ENCODE results near the gene RASGRF1.
"Not testable (repeated sequence)": the region's sequence is repeated elsewhere in the genome, so short reads cannot be mapped to it uniquely, and the experiment has no call there.

The RASGRF1 gene

DNA sequence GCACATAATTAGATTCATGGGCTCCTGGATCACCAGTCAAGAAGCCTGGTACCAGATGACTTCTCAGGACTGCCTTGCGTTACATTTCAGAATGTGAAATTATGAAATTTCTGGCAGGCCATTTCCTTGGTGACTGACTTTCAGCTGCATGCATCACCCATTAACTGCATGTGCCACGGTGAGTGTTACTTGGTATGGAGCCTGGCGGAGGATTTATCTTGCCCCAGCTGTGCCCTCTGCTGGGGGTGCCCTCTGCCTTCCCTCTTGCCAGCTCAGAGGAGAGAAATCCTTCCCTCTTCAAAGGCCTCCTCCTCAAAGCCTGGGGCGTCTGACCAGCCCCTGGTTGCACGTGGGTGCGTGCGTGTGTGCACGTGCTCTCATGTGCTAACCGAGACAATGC lies 88.0 kb downstream of the RASGRF1 start:
- no peak for DNase-seq

DNA sequence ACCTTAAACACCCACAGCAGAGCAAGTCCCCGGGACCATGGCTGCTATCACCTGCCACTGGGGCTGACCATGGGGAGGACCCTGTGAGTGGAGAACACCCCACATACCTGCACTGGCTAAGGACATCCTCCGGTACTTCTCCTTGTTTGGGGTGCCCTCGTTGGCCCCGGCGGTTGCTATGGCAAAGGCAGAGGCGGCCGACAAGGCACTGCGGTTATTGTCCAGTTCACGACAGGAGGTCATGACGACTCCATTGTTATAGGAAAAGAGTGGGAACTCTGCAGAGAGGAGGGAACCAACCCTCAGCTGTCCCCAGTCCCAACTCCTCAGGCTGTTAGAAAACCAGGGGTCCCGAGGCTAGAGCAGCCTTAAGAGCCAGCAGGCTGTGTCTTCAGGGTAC lies 90.9 kb downstream of the RASGRF1 start:
- DNase-seq, result no peak

DNA sequence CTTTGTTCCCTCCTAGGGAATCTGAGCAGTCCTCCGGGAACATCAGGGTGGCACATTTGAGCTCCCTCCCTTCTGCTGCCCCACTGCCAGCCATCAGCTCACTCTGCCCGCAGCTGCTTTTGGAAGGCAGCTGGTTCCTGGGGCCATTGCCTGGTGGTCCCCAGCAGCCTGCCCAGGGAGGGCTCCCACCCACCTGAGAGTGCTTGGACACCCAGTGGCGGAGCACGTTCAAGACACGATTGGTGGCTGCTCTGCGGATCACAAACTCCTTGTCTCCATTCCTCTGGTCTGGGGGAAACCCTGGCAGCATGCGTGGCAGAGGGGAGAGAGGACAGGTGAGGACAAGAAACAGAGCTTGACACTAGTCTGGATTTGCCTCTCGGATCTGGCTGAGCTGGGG lies 92.1 kb downstream of the RASGRF1 start:
- DNase-seq, result no peak

DNA sequence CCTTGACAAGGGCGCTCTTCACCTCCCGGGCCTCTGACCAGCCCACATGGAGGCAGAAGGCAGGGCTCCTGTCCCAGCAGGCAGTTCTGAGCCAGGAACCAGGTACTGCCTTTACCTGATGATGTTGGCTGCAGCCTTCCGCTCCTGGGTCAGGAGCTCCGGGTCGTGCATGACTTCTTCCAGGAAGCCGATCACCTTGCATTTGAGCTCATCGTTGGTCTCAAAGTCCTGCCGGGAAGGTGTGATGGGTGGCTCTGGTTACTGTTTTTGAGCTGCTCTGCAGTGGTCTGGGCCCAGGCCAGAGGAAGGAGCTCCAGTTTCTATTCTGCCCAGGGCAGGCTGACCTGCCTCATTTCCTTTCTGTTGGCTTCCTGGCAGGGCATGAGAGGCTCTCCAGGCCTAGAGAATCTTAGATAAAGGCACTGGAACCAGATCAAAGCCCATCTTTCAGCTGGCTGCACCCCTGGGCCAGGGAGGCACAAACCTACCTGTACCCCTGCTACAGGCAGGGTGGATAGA lies 92.5 kb downstream of the RASGRF1 start:
- no peak for DNase-seq

DNA sequence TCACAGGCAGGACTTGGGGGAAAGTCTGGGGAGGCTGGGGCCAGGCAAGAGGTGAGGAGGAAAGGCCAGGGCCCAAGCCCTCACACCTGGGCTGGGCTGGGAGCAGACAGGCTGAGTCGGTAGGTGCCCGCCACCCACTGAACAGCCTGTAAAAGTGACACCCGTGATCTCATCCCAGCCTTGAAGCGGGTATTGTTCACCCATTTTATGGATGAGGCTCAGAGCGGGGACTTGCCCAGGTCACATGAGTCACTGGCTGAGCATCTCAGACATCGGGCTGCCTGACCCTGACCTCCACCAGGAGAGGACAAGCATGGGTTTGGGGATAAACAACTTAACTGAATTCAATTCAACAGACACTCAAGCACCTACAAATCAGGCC lies 93.7 kb downstream of the RASGRF1 start:
- no peak for DNase-seq

DNA sequence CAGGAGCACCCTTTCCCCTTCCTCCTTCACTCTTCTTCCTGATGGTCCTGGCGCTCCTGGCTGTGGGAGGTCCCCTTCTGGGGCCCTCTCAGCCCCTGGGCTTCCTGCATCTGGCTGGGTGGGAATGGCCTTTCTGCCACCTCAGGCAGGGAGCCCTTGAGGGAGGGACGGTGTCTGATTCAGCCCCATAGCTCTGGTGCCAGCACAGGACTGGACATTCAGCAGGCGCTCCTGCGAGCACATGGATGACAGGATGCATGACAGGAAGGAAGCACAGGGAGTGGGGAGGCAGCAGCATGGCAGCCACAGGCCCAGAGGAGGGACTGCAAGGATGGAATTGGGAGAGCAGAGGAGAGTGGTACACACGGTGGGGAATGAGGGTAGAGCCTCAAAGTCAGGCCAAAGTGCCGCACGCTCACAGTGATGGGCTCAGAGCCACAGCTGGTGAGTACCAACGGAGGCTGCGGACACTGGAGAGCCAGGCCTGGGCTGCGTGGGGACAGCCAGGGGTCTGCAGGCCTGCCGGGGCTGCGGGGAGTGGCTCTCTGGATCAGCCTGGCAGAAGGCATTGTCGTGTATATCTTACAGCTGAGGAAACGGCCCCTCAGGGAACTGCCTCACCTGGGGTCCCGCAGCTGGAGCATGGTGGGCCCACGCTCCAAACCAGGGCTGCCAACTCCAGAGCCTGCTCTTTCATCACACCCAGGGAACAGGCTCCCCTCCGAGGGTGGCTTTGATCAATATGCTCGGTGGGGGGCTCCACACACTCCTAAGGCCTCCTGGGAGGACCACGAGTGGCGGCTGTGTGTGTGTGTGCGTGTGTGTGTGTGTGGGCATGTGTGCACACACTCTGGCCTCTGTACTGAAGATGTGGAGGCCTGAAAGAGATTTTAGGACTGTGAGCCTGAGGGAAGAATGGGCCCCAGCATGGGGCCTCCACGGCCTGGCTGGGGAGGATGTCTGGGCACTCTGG lies 94.4 kb downstream of the RASGRF1 start:
- no peak for DNase-seq

DNA sequence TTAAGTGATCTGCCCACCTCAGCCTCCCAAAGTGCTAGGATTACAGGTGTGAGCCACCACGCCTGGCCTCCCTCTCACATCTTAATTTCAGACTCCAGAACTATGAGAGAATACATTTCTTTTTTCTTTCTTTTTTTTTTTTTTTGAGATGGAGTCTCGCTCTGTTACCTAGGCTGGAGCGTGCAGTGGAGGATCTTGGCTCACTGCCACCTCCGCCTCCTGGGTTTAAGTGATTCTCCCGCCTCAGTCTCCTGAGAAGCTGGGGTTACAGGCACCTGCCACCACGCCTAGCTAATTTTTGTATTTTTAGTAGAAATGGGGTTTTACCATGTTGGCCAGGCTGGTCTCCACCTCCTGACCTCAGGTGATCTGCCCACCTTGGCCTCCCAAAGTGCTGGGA lies 95.4 kb downstream of the RASGRF1 start:
- DNase-seq, result not testable (repeated sequence)

DNA sequence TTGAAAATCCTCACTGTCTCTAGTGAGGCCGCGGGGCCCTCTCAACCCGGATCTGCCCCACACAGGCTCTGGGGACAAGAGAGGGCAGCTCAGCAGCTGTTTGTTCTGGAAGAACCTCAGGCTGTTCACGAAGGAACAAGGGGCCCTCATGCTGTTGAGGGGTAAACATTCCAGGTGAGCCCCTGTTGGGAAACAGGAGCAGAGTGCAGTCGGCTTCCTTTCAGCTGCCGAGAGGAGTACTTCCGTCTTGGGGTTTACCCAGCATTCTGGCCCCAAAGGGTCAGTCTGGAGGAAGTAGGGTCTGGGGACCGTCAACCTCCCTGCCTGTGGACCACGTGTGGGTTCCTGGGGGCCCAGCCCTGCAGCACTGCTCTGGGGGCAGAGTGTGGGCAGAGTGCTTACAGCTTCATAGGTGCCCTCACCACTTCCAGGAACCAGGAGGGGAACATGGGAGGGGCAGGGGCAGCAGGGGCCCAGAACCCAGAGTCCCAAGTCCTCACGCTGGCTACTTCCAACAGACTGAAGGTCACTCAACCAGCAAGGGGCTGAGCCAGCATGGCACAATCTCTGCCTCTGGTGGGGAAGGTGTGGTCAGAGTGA lies 96.5 kb downstream of the RASGRF1 start:
- no peak for DNase-seq

DNA sequence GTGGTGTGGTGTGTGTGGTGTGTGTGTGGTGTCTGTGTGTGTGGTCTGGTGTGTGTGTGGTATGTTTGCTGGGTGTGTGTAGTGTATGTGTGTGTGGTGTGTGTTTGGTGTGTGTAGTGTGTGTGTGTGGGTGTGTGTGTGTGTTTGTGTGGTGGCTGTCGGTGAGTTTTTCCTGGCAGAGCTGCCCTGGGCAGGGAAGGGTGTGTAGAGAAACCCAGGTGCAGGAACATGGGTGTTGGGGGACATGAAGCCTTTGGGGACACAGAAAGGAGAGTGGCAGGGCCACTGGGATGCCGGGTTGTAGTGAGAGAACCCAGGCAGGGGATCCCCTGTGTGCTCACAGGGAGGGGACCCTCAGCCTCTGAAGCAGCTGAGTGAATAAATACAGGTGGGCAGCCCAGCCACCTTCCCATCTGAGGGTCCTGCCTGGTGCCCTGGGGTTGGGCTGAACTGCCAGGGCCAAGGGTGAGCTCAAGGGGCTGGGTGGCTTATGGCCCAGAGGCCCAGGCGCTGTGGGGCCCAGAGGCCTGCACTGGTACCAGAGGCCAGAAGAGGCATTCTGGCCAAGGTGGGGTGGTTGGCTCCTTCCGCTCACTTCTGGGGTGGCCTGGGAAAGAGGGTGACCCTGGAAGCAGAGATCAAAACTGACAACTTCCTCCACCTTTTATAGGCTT lies 97.2 kb downstream of the RASGRF1 start:
- no peak for DNase-seq

DNA sequence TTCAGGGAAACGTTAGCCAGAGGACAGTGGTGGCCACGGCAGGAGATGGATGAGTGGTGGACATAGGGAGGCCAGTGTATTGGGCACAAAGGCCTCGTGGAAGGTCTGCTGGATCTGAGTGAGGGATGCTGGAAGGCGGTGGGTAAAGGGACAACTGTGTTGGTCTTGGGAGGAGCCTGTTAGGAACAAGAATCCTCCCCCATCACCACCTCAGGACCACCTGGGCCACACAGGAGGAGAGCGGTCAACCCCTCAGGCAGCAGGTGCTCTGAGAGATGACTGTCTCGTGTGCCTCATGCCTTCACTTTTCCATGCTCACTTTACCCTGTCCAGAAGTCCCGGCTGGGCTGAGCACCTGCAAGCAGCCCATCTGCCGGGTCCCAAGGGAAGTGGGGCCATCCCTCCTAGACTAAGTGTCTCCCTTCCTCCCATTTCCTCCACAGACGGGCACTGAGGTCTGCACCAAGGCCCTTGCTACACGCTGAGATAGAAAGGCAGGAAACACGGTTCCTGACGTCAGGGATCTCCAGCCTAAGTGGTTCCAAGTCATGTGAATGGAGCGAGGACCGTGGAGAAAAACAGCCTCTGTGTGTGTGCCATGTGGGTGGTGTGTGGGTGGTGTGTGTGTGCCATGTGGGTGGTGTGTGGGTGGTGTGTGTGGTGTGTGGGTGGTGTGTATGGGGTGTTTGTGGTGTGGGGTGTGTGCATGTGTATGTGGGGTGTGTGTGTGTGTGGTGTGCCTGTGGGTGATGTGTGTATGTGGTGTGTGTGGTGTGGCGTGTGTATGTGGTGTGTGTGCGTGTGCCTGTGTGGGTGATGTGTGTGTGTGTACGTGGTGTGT lies 97.9 kb downstream of the RASGRF1 start:
- DNase-seq, result peak; percentile 43

DNA sequence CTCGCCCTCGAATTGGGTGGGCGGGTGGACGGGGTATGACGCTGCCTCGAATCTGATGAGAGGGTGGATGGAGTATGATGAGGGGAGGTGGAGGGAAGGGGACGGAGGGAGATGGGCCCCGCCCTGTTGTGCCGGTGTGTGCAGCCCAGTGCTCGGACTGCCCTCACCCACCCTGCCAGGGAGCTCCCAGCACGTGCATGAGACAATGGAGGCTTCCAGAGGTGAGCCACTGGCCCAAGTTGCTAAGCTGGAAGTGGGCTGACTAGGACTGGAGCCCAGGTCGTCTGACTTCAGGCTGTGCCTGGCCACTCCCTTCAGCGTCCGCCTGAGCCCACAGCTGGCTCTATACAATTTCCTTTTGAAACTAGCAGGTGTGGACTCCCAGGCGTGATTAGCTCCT lies 98.7 kb downstream of the RASGRF1 start:
- no peak for DNase-seq

DNA sequence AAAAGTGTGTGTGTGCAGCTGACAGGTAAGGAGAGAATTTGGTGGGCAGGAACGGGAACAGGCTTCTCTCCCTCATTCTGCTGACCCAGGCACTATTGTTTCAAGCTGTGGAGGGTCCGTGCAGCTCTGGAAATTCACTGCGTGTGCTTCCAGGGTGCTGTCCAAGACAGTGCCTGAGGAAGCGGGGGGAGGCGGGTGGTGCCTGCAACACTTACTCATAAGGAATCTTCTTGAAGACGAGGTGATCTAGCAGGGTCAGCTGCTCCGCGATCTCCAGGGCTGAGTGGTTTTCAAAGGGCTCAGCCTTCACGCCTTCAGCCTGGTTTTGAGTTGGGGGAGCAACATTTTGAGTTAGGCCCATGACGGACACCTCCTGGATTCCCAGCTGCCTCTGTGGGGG lies 99.1 kb downstream of the RASGRF1 start:
- no peak for DNase-seq

DNA sequence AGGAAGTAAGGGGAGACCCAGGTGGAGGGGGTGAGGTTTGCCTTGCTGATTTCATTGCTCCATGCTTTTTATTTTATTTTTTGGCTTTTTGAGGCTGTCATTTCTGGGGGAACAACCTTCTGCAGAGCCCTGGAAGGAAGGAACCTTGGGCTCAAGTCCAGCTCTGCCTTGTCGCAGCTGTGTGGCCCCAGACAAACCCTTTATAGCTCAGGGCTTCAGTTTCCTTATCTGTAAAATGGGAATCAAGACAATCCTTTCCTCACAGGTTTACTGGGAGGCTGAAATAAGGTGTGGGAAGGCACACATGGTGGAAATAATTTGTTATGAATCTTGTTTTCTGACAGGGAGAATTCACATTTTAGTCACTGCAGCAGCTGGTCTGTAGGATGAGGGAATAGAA lies 100.3 kb downstream of the RASGRF1 start:
- DNase-seq, result no peak

DNA sequence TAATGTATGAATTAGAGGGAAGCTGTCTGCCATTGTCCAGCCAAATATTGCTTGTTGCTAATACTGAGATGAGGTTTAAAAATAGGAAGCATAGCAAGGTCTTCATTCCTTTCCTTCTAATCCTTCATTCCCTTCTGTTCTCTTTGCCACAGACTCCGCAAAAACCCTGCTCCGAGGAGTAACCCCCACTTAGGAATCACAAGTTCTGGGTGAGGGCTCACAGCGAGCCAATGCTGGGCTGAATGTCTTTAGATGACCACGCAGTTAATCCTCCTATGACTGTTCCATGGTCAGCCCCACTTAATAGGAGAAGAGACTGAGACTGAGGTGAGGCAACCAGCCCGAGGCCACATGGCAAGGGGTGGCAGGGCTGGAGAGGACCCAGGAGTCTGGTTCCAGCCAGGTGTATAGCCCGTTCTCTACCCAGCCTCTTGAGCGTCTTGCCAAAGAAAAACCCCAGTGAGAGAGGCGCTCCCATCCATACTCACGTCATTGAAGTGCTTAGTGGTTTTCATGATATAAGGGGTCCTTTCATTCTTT lies 100.8 kb downstream of the RASGRF1 start:
- DNase-seq, result no peak

DNA sequence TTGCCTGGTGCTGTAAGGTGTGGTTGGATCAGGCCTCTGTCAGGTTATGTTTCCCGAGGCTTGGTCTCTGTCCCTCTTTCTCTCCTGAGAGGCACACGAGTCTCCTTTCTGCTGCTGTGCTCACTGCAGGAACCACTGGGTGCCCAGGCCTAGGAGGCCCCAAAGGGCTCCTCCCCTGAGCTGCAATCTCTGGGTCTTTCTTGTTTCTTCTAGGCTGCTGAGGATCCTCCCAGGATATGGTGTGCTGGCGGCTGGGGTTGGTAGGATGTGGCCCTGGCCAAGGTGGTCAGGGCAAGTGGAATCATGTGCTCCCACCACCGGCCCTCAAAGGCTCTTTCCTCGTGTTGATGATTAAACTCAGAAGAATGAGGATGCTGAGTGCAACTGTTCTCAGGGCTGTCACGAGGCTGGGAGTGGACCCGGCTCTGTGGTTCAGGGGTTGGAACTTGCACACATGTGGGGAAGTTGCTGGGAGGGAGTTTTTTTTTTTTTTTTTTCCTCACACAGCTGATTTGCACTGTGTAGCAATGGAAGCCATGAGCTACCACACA lies 102.1 kb downstream of the RASGRF1 start:
- DNase-seq, result peak; percentile 71

DNA sequence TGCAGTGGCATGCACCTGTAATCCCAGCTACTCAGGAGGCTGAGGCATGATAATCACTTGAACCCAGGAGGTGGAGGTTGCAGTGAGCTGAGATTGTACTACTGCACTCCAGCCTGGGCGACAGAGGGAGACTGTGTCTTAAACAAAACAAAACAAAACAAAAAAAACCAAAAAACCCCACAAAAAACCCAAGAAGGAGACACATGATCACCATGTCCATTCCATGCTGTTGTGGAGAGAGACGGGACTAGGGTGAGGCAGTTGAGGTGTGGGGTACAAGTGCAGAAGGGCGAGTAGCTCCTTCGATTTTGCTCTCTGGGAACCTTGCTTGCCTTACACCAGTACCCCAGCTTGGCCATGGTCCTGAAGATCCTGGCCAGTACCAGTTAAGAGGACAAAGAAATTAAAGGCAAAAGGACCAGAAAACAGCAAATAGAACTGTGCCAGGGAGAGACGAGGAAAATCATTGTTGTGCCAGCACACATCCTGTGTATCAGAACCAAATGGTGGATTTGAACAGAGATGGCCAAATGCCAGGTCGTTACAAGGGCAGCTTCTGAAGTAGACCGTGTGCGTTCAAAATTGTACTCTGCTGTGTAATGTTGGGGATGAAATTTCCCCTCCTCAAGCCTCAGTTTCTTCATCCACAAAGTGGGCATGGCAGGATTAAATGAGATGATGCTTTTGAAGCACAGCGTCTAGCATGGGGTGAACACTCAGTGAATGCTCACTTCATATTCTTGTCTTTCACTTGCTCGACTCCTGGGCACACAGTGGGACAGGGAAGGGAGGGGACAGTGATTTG lies 102.8 kb downstream of the RASGRF1 start:
- no peak for DNase-seq

DNA sequence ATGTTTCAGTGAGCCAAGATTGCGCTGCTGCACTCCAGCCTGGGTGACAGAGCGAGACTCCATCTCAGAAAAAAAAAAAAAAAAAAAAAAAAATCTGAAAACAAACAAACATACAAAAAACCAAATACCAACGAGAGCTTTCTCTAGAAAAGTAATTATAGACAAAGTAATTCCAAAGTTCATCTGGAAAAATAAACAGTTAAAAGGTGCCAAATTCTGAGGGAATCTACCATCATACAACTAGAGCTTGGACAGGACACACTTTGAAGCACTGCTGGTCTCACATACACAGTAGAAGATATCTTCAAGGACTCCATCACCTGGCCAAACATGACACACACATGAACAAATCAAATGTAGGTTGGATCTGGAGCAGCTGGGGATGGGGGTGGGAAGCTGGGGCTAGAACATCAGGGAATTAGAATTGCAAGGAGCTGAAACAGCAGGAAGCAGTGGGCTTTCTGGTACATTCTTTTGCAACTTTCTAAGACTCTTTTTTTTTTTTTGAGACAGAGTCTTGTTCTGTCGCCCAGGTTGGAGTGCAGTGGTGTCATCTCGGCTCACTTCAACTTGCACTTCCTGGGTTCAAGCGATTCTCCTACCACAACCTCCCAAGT lies 104.6 kb downstream of the RASGRF1 start:
- DNase-seq, result no peak

DNA sequence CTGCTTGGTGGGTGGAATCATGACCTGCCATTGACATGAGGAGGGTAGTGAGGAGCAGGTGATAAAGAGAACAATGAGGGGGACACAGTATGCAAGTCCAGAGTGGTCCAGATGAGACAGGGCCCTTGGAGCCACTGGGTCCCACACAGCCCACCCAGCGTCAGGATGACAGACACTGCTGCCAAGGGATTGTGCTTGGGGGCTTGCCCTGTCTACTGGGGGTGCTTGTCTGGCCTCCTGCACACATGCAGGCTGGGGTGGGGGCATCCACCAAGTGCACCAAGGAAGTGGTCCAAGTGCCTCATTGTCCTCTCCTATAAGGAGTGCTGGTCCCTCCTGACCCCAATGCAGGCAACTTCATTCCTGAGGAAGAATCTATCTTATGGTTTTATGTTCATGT lies 106.5 kb downstream of the RASGRF1 start:
- no peak for DNase-seq

DNA sequence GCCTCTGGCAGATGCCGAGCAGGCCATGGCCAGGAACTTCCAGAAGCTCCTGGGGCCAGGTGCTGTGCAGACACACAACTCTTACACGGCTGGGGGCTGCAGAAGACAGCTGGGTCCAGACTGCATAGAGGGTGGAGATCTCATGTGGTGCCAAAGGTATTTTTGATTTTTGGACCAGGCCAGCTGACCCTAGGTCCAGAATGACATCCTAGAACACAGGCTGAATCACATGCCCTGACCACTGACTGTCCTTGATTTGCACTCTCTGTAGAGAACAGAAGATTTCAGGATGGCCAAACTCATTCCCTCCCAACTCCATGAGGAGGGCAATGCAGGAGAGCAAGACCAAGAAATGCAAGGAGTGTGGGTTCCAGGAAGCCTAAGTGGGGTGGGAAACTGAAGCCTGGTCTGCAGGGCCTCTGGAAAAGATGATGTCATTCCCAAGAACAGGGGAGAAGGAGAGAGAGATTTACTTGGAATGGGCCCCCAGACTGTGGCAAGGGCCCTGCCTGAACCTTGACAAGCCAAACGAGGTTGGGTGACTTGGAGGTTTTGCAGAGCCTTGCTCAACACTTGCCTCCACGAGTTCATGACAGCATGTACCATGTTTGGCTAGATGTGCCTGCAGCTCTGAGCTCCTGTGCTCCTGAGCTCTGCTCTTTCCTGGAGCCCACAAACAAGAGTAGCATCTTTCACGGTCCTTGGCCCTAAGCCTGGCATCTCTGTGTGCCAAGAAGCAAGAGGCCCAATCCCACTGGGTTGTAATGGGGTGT lies 107.2 kb downstream of the RASGRF1 start:
- DNase-seq, result no peak

DNA sequence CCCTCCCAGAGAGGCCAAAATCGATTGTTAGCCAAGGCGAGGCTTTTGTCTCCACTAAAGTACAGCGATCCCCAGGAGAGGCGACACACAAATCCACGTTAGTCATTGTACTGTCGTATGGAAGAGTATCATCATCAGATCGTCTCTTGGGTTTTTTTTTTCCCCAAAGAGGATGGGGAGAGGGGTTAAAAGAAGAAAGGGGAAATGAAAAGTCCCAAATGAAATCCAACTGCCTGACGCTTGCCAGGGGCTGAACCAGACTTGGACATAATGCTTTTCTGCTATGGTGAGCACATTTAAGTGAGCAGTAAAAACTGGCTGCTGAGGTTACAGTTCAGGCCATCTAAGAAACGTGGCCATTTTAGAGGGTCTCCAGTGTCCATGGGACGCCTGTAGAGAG lies 107.8 kb downstream of the RASGRF1 start:
- DNase-seq, result no peak

Measured in femur (tissue), 1 donor.